Breast epithelium (tissue), 3 donors: Measurements from ENCODE around the gene GRIK1.

Source experiments
- POLR2AphosphoS5 ChIP-seq, 3 donors: sonication (generic); formaldehyde crosslinking; IDR thresholded peaks; one replicate each; pipeline ENCODE4 v1.6.1; 2017; ENCODE audit warnings: antibody characterized with exemption in 3 of 3
- TF ChIP-seq, protein P1 (sequence below), 3 donors: fragments of 450-650 bp; IDR thresholded peaks; one replicate each; pipeline ENCODE4 v1.5.1; 2016 to 2017; ENCODE audit warnings: antibody characterized with exemption in 3 of 3, mild to moderate bottlenecking in 3 of 3, moderate library complexity in 3 of 3

DNA sequence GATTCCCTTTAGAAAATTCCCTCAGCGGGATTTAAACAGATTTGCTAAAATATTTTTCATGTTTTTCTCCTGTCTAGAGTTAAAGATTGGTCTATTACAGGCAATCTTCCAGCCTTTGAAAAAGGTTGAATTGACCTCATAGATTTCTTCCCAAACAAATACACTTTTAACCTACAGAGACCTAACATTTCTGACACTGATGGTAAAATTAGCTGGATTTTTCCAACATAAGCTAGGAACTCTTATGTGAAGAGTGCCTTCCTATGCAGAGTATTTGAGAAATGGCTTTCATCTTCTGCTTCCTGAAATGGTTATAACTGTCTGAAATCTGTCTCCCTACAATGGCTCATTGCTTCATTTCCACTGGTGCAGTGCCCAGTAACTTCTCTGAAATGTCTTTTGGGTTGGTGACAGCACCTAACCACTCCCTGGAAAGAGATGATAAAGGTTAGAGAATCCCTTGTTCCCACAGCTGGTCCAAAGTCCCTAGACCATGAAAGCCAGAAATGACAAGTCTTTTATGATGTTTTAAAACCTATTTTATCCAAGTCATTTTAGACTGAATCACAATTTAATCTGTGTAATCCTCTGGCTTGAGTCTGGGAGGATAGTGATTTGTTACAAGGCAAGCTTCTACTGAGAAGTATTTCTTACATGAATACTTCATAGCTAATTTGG is 371.6 kb downstream of the GRIK1 start:
- TF ChIP-seq, protein P1, sequence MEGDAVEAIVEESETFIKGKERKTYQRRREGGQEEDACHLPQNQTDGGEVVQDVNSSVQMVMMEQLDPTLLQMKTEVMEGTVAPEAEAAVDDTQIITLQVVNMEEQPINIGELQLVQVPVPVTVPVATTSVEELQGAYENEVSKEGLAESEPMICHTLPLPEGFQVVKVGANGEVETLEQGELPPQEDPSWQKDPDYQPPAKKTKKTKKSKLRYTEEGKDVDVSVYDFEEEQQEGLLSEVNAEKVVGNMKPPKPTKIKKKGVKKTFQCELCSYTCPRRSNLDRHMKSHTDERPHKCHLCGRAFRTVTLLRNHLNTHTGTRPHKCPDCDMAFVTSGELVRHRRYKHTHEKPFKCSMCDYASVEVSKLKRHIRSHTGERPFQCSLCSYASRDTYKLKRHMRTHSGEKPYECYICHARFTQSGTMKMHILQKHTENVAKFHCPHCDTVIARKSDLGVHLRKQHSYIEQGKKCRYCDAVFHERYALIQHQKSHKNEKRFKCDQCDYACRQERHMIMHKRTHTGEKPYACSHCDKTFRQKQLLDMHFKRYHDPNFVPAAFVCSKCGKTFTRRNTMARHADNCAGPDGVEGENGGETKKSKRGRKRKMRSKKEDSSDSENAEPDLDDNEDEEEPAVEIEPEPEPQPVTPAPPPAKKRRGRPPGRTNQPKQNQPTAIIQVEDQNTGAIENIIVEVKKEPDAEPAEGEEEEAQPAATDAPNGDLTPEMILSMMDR (IDR thresholded peaks at IDR 0.05), result no peak
- no peak for TF ChIP-seq POLR2AphosphoS5 (IDR thresholded peaks at IDR 0.05)
